Erythroblast (primary cell): ENCODE data around the gene SPDL1.

Experiments
- GATA1 ChIP-seq: IDR thresholded peaks from 2 replicates; pipeline ENCODE4 v1.6.1; 2011; ENCODE audit warnings: low read depth, mild to moderate bottlenecking, control low read depth, low read length, moderate library complexity
- POLR2A ChIP-seq: IDR thresholded peaks from 2 replicates; pipeline ENCODE4 v1.6.1; 2011; ENCODE audit warnings: mild to moderate bottlenecking, low read length

- no peak for TF ChIP-seq POLR2A
- no peak for TF ChIP-seq GATA1
Observed at GRCh38 chr5:169571355-169571754, 12.2 kb upstream of the SPDL1 start.
